ENCODE results near the gene PLK3. TPM values are rescaled to one million over a fixed set of nuclear protein-coding genes. Genes with fewer than 3 reads are reported as not detected.

Gene PLK3
- total and polyA plus RNA-seq, 2 donors (not counting 3 experiments of a cell fraction or from before 2014, with no cell fraction given), result 55.0 to 66.7 TPM

- Histone ChIP-seq H3K79me2 (ENCODE audit: control insufficient read depth, insufficient read depth, low read length) (no peaks in the 10 kb centered on the region), H3K4me2 (ENCODE audit: insufficient read depth, low read length) (no peak overlapping the region), H4K20me1 (replicated peaks; ENCODE audit: control insufficient read depth, extremely low read depth, insufficient read depth, low read length) (no peaks in the 10 kb centered on the region), H3K9ac (replicated peaks; ENCODE audit: extremely low read depth, insufficient read depth, low read length) (no peak overlapping the region), H3K4me1 (ENCODE audit: control insufficient read depth, extremely low read depth, insufficient read depth, low read length) (no peaks in the 10 kb centered on the region), H3K4me3 (replicated peaks in 1 of 3; ENCODE audit: insufficient read depth in 1 of 3, low read depth in 1 of 3, low read length in 3 of 3) (no peak overlapping the region), H3K9me3 (replicated peaks; ENCODE audit: control insufficient read depth, insufficient read depth, low read length) (no peaks in the 10 kb centered on the region), H3K27ac (ENCODE audit: insufficient read depth, low read depth, low read length) (no peak overlapping the region), H2AFZ (ENCODE audit: low read depth, low read length) (no peak overlapping the region), H3K9me1 (replicated peaks; ENCODE audit: control insufficient read depth, extremely low read depth, insufficient read depth, low read length) (no peaks in the 10 kb centered on the region), H3K27me3 (ENCODE audit: control insufficient read depth in 2 of 2, insufficient read depth in 2 of 2, low read length in 2 of 2) (no peaks in the 10 kb centered on the region), H3K36me3 (ENCODE audit: control insufficient read depth in 2 of 2, extremely low read depth in 1 of 2, insufficient read depth in 2 of 2, low read length in 2 of 2) (peaks cover 3% of the 10 kb centered on the region in 2 experiments)
- FAIRE-seq, result no peak
- DNase-seq (ENCODE audit: low read depth, low spot score), result no peak
- no TSS peak for BruUV-seq (replicated peaks)
- no peak for TF ChIP-seq MAX (IDR thresholded peaks at IDR 0.05; ENCODE audit: insufficient read depth, insufficient read length)
- TF ChIP-seq CTCF (IDR thresholded peaks at IDR 0.05; ENCODE audit: extremely low read depth in 1 of 2, insufficient read depth in 1 of 2, low read depth in 1 of 2, low read length in 2 of 2), result no peak
- no peak for TF ChIP-seq FOS (IDR thresholded peaks at IDR 0.05; ENCODE audit: borderline replicate concordance, insufficient read depth, low read length)
- TF ChIP-seq JUN (IDR thresholded peaks at IDR 0.05; ENCODE audit: borderline replicate concordance, insufficient read depth, insufficient read length, low read depth), result no peak
- no peak for TF ChIP-seq MYC (IDR thresholded peaks at IDR 0.05; ENCODE audit: low read depth, low read length)
- no peak for TF ChIP-seq POLR2AphosphoS5 (IDR thresholded peaks at IDR 0.05; ENCODE audit: insufficient read depth, low read depth, low read length)
- no peak for TF ChIP-seq GATA2 (IDR thresholded peaks at IDR 0.05; ENCODE audit: insufficient read depth, insufficient read length, low read depth, low read length)
- TF ChIP-seq EZH2 (IDR thresholded peaks at IDR 0.05; ENCODE audit: borderline replicate concordance, low read depth, low read length, severe bottlenecking), result no peak
- ChIA-PET CTCF (no interaction called here), POLR2A (no interaction called here)
- intact Hi-C loops (cut with micrococcal nuclease) (no loop called here), dilution Hi-C loops (cut with MboI; ENCODE audit: extremely low pct_ligation_motif_present, low sequenced_read_pairs) (no loop called here)
Measured at GRCh38 chr1:44854970-44855369, 54.8 kb downstream of the PLK3 start.

Small RNA genes lying within 50 kb of the gene (small RNA-seq; reads per million reads assigned to genes)
- gene AL136380.1 (ENCODE audit: insufficient read depth, insufficient read length, low read depth, low replicate concordance) (not detected), gene SNORD38A (ENCODE audit: insufficient read depth, insufficient read length, low read depth, low replicate concordance) (1,656 reads per million, percentile 100 among the genes with 10 or more reads in this experiment), gene SNORD38B (ENCODE audit: insufficient read depth, insufficient read length, low read depth, low replicate concordance) (not detected), gene SNORD46 (ENCODE audit: insufficient read depth, insufficient read length, low read depth, low replicate concordance) (4.4 reads per million, percentile 32 among the genes with 10 or more reads in this experiment), gene SNORD55 (ENCODE audit: insufficient read depth, insufficient read length, low read depth, low replicate concordance) (not detected)

Other genes starting within 250 kb of the PLK3 start
- 5.3 and 5.7 TPM in 2 replicates for gene TMEM53, start 125.9 kb upstream of the PLK3 start, total RNA-seq
- gene TMEM53, start 125.9 kb upstream of the PLK3 start, polyA plus RNA-seq, result 16.5 and 24.7 TPM in 2 replicates
- gene ARMH1, start 125.7 kb upstream of the PLK3 start, total RNA-seq, result not detected in 2 replicates
- gene ARMH1, start 125.7 kb upstream of the PLK3 start, polyA plus RNA-seq, result 0.17 and 0.48 TPM in 2 replicates
- gene RNU5D-1, start 69.2 kb upstream of the PLK3 start, total RNA-seq, result not detected in 2 replicates
- gene RNU5D-1, start 69.2 kb upstream of the PLK3 start, polyA plus RNA-seq, result not detected in 2 replicates
- 44.3 and 53.7 TPM in 2 replicates for gene KIF2C, start 60.5 kb upstream of the PLK3 start, total RNA-seq
- 20.7 and 27.1 TPM in 2 replicates for gene KIF2C, start 60.5 kb upstream of the PLK3 start, polyA plus RNA-seq
- gene RPS8, start 24.8 kb upstream of the PLK3 start, total RNA-seq, result 1,842 and 1,896 TPM in 2 replicates
- 1,808 and 2,306 TPM in 2 replicates for gene RPS8, start 24.8 kb upstream of the PLK3 start, polyA plus RNA-seq
- 0.21 TPM in 1 of 2 replicates, not detected in the other for gene BEST4, start 12.2 kb upstream of the PLK3 start, total RNA-seq
- 0.21 and 0.29 TPM in 2 replicates for gene BEST4, start 12.2 kb upstream of the PLK3 start, polyA plus RNA-seq
- gene DYNLT4, start 7.0 kb downstream of the PLK3 start, total RNA-seq, result 0.62 and 1.1 TPM in 2 replicates
- 0.46 and 1.1 TPM in 2 replicates for gene DYNLT4, start 7.0 kb downstream of the PLK3 start, polyA plus RNA-seq
- gene BTBD19, start 8.1 kb downstream of the PLK3 start, total RNA-seq, result 69.9 and 72.5 TPM in 2 replicates
- 97.9 and 115 TPM in 2 replicates for gene BTBD19, start 8.1 kb downstream of the PLK3 start, polyA plus RNA-seq
- 1.8 and 1.9 TPM in 2 replicates for gene PTCH2, start 42.9 kb downstream of the PLK3 start, total RNA-seq
- gene PTCH2, start 42.9 kb downstream of the PLK3 start, polyA plus RNA-seq, result 1.8 and 2.6 TPM in 2 replicates
- gene EIF2B3, start 186.2 kb downstream of the PLK3 start, total RNA-seq, result 39.6 and 45.1 TPM in 2 replicates
- 25.7 and 28.4 TPM in 2 replicates for gene EIF2B3, start 186.2 kb downstream of the PLK3 start, polyA plus RNA-seq
- gene HECTD3, start 210.9 kb downstream of the PLK3 start, total RNA-seq, result 72.6 and 80.0 TPM in 2 replicates
- gene HECTD3, start 210.9 kb downstream of the PLK3 start, polyA plus RNA-seq, result 114 and 130 TPM in 2 replicates
- 187 and 192 TPM in 2 replicates for gene UROD, start 211.9 kb downstream of the PLK3 start, total RNA-seq
- gene UROD, start 211.9 kb downstream of the PLK3 start, polyA plus RNA-seq, result 636 and 661 TPM in 2 replicates